HG03342 (cell line): ENCODE data around the gene MDP1.
A peak's percentile ranks its signal among the peaks of the same experiment; 100 is the strongest.
"Not testable (repeated sequence)": the region's sequence is repeated elsewhere in the genome, so short reads cannot be mapped to it uniquely, and the experiment has no call there.

Experiments
- ATAC-seq: cut with Tn5 transposase; IDR thresholded peaks from one replicate; pipeline ENCODE4 v1.9.1; 2021; ENCODE audit warnings: mild to moderate bottlenecking, moderate library complexity; ENCODE audit not compliant: unreplicated experiment

Gene MDP1

GRCh38 chr14:24251880-24252288 is 36.0 kb upstream of the MDP1 start:
- ATAC-seq = no peak

- no peak for ATAC-seq
Observed at GRCh38 chr14:24250354-24250753, 34.5 kb upstream of the MDP1 start.

DNA sequence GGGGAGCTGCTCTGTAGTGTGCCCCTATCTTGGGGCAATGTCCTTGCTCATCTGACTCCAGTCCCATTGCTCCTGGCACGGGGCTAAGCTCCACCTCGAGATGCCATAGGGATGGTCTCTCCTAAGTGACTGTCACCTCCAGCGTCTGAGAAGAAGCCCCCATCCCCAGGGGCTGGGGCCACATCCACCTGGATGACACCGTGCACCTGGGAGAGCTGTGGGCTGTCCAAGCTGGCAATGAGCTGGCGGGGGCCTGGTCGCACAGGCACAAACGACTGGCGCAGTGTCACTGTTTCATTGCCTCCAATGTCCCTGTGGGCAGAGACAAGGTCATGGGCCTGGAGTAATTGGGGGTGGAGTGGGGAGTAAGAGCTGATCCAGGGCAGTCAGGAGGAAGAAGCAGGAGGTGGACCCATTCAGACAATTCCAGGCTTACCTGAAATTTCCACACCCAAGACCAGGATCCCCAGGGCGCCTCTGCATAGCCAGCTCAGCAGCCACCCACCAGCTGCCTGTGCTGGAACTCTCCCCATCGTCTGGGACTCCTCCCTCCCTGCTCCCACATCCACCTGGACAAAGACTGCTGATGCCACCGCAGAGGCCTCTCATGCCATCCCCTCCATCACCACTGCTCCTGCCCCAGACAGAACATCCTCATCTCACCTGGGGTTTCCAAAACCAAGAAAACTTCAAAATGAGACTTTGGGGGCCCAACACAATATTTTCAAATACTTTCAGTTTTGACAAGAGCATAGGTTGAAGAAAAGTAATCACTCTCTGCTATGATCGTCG is 33.6 kb upstream of the MDP1 start:
- no peak for ATAC-seq

GRCh38 chr14:24247422-24247821 is 31.6 kb upstream of the MDP1 start:
- no peak for ATAC-seq

DNA sequence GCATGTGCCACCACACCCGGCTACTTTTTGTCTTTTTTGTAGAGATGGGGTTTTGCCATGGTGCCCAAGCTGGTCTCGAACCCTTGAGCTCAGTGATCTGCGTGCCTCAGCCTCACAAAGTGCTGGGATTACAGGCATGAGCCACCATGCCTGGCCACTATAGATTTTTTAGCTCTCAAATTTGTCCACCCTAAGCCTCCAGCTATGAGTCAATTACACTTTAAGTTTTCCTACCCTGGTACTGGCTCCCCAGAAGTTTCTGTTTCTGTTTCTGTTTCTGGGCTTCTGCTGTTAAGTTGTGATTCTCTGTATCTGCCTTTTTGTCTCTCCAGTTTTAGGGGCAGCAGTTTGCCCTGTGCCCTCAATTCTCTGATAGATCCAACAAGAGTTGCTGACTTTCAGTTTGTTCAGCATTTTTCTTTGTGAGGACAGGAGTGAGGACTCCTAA is 30.9 kb upstream of the MDP1 start:
- ATAC-seq = peak; percentile 28

DNA sequence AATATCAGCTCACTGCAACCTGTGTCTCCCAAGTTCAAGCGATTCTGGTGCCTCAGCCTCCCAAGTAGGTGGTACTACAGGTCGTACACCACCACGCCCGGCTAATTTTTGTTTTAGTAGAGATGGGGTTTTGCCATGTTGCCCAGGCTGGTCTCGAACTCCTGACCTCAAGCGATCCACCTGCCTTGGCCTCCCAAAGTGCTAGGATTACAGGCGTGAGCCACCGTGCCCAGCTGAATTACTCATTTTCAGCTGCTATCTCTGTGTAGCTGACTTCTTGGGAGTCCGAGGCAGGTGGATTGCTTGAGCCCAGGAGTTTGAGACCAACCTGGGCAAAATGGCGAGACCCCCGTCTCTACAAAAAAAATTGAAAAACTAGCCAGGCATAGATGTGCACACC is 29.5 kb upstream of the MDP1 start:
- not testable (repeated sequence) for ATAC-seq

- ATAC-seq = no peak
Observed at GRCh38 chr14:24243336-24243836, 27.5 kb upstream of the MDP1 start.

- ATAC-seq = peak; percentile 76
Observed at GRCh38 chr14:24241829-24242443, 26.1 kb upstream of the MDP1 start.

GRCh38 chr14:24240110-24240918 is 24.4 kb upstream of the MDP1 start:
- ATAC-seq = no peak

GRCh38 chr14:24238527-24239037 is 22.7 kb upstream of the MDP1 start:
- ATAC-seq = no peak

DNA sequence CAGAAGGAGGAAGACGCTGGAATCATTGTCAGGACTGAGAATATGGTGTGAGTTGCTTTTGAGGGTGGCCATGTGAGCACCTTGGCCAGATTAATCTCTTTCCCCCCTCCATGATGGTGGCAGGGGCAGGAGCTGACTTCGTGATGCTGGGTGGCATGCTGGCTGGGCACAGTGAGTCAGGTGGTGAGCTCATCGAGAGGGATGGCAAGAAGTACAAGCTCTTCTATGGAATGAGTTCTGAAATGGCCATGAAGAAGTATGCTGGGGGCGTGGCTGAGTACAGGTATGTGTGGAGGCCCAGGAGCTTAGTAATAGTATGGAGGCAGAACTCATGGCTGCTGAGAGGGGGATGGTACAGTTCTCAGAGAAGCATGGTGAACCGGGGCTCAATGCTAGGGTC is 22.3 kb upstream of the MDP1 start:
- ATAC-seq = no peak

GRCh38 chr14:24237463-24237955 is 21.6 kb upstream of the MDP1 start:
- ATAC-seq = no peak

- ATAC-seq = no peak
Observed at GRCh38 chr14:24236689-24237462, 21.0 kb upstream of the MDP1 start.

DNA sequence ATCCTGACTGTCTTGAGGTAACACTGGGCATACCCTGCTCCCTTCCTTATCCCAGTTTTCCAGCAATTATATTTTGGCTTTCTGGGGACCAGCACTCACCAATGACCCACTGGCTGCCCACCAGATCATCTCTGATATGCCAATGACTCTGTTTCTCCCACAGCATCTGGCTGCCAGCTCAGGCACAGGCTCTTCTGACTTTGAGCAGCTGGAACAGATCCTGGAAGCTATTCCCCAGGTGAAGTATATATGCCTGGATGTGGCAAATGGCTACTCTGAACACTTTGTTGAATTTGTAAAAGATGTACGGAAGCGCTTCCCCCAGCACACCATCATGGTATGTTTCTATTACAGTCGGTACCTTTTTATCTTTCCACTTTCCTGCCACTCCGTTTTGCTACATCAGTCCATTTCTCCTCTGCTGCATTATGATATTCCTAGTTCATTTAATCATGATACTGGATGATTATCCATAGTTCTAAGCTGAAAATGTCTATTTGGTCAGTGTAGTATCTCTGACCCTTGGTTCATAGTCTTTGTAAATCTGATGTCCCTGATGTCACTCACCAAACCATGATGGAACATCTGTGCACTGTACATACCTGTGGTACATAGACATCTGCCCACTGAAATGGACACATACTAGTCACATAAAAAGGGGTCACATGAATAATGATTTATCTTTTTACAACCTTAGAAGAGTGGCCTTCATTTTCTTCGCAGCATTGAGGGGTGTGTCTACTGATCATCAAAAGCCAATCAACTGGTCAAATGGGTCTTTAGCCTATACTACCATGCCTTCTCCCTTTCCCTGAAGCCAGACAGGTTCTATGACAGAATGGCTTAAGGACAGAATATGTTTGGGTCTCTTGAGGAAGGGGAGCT is 20.2 kb upstream of the MDP1 start:
- ATAC-seq = no peak

- ATAC-seq = no peak
Observed at GRCh38 chr14:24234095-24235005, 18.5 kb upstream of the MDP1 start.

DNA sequence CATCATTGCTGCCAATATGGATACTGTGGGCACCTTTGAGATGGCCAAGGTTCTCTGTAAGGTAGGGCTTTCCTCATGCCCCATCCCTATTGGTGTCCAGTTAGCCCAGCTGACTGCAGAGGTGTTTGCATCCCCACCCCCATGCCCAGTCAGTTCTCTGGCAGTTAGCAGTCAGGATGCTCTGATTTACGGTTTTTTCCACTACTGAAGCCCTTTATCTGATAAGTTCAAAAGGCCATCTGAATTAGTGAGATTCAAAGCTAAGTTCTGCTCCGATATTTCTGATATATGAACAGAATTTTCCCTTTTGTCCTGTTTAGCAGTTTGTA is 17.6 kb upstream of the MDP1 start:
- ATAC-seq = no peak

DNA sequence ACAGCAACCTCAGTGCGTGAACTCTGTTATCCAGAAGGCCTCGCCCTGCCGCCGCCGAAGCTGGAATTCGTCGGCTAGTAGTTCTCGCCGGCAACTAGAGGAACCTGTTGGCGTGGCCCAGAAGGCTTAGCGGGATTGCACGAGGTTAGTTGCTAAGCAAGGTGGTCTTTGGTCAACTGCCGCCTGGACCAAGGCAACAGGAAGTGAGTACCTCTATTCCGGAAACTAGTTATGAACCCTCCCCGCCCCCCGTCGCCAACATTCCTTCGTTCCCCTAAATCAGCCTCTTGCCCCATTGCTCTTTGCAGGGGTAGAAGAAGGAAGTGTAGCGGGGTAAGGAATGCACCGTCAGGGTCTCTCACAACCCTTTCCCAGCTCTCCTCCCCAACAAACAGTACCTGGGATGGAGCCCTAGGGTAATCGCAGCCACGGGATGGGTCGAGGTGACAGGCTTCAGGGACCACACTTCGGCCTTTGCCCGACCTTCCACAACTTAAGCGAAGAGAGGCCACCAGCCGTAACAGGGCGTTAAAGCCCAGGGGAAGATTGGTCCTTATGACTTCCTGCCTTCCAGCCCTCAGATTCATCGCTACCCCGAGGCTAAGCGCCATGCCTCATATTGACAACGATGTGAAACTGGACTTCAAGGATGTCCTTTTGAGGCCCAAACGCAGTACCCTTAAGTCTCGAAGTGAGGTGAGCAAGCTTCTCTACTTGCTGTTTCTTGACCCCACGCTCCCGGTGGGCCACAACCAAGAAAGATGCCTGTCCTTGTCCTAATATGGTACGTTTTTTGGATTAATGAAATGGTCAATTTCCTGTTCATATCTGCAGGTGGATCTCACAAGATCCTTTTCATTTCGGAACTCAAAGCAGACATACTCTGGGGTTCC is 17.0 kb upstream of the MDP1 start, which contains the start of gene GMPR2:
GMPR2 (plus strand) TSS at position 285 of the 893 bp plus-strand sequence; CDS start at position 610, 325 bp downstream.
- ATAC-seq = peak; percentile 49
